Astrocyte of the spinal cord (primary cell): ENCODE measurements around the gene ALDH1L2.
"Not testable (repeated sequence)": the region's sequence is repeated elsewhere in the genome, so short reads cannot be mapped to it uniquely, and the experiment has no call there.

Experiments used
- DNase-seq: peaks from one replicate; pipeline ENCODE4 v3.0.0; 2011; ENCODE audit warnings: low read depth, low spot score
- H3K4me3 ChIP-seq: 2 replicates; pipeline ENCODE4 v1.5.1; 2011; ENCODE audit warnings: low read depth, mild to moderate bottlenecking, low read length, moderate library complexity
- in situ Hi-C: cut with HindIII; loops from 2 replicates; pipeline ENCODE4 v1.10.0; 2017; ENCODE audit warnings: low sequenced_read_pairs
- TF ChIP-seq, protein P1 (sequence below): IDR thresholded peaks from 2 replicates; pipeline ENCODE4 v1.5.1; 2012; ENCODE audit warnings: low read depth, mild to moderate bottlenecking, low read length, inconsistent platforms

The ALDH1L2 gene

DNA sequence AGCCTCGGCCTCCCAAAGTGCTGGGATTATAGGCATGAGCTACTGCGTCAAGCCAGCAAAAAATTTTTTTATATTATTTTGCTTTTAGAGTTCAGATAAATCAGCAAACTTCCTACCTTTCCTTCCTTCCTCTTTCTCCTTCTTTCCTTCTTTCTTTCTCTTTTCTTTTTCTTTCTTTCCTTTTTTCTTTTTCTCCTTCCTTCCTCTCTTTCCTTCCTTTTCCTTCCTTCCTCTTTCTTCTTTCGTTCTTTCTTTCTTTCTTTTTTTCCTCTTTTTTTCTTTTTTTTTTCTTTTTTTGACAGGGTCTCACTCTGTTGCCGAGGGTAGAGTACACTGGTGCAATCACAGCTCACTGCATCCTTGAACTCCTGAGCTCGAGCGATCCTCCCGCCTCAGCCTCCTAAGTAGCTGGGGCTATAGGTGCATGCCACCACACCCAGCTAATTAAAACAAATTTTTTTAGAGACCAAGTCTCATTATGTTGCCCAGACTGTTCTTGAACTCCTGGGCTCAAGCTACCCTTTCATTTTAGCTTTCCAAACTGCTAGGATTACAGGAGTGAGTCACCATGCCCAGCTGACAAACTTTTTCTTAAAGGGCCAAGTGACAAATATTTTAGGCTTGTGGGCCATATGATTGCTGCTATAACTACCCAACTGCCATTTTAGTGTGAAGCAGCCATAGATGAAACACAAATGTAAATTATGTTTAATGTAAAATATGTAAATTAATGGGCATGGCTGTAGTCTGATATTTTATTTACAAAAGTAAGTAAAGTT is 16.1 kb upstream of the ALDH1L2 start:
- in situ Hi-C loops: no loop called here
- no peak overlapping the region for H3K4me3 ChIP-seq
- DNase-seq: peak; percentile 69

DNA sequence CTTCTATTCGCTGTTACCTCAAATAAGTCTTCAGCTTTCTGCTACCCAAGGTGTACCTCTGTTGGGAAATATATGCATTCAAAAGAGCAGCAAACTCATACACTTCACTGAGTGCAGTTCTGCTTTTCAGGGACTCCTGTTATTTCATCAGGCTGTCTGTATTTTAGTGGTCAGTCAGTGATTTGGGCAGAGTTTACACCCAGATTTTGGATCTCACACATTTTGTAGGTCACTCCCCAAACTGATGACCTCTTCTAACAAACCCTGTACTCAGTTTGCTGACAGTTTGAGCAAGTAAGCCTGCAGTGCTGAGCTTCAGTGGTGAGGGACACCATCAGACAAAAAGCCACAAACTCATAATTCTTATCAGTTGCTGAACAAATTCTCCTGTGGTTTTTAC is 15.1 kb upstream of the ALDH1L2 start:
- H3K4me3 ChIP-seq: no peak overlapping the region
- no peak for DNase-seq
- TF ChIP-seq, protein P1, sequence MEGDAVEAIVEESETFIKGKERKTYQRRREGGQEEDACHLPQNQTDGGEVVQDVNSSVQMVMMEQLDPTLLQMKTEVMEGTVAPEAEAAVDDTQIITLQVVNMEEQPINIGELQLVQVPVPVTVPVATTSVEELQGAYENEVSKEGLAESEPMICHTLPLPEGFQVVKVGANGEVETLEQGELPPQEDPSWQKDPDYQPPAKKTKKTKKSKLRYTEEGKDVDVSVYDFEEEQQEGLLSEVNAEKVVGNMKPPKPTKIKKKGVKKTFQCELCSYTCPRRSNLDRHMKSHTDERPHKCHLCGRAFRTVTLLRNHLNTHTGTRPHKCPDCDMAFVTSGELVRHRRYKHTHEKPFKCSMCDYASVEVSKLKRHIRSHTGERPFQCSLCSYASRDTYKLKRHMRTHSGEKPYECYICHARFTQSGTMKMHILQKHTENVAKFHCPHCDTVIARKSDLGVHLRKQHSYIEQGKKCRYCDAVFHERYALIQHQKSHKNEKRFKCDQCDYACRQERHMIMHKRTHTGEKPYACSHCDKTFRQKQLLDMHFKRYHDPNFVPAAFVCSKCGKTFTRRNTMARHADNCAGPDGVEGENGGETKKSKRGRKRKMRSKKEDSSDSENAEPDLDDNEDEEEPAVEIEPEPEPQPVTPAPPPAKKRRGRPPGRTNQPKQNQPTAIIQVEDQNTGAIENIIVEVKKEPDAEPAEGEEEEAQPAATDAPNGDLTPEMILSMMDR: no peak
- in situ Hi-C loops: no loop called here

More for the DNA sequence above, 16.1 kb upstream of the ALDH1L2 start:
- TF ChIP-seq, protein P1: no peak

DNA sequence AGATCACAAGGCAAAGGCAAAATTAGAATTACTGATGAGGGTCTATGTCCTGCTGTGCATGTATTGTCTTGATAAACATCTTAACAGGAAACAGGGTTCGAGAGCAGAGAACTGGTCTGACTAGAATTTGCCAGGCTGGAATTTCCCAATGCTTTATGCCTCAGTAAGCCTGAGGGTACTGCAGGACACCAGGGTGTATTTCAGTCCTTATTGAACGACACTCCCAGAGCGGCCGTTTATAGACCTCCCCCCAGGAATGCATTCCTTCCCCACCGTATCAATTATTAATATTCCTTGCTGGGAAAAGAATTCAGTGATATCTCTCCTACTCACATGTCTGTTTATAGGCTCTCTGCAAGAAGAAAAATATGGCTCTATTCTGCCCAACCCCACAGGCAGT is 11.1 kb upstream of the ALDH1L2 start:
- H3K4me3 ChIP-seq, DNase-seq, in situ Hi-C loops: not testable (repeated sequence)

DNA sequence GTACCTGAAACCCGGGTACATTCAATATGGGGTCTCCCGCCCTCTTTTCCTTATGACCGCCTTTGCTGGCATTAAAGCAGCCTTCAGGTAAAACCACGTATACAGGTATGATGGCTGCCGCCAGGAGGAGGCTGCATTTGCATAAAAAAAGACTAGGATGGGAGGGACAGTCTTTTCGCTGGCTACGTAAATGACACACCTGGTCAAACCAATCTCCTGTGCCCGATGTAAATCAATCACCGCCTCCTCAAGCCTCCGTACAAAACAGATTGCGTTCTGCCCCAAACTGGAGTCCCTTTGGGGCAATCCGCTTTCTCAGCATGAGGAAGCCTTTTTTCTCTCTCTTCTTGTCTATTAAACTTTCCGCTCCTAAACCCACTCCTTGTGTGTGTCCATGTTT is 8.1 kb upstream of the ALDH1L2 start:
- DNase-seq: no peak
- in situ Hi-C loops: no loop called here
- no peak overlapping the region for H3K4me3 ChIP-seq
- TF ChIP-seq, protein P1: no peak

DNA sequence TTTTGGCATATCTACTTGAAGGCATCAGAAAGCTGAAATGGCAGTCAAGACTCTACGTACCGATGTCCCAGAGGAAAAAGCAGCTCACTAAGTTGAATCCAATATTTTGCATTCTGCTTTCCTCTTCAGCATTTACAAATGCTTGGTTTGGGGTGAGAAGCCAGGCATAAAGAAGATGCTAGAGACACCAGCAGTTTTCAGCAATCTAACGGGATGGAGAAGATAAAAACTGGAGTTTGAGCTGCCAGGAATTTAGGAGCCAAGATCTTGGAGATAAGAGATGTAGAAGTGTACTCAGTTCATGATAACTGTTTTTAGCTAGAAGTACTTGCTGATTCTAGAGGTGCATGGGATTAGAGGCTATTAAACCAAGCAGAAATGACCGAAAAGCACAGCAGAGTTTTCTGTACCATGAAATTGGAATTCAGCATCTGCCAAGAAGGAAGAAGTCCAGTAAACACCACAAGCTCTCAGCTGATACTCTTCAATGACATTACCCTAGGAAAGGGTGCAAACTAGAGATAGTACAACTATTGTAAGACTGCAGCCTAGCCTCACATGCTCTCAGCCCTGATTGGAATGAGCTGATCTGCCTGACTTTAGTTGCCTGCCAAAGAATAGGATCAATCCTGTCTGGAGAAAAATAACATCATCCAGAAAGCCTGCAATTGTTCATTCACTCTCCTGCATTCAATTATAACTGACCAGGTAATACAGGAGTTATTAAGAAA is 7.4 kb upstream of the ALDH1L2 start:
- TF ChIP-seq, protein P1: no peak
- in situ Hi-C loops: no loop called here
- DNase-seq: no peak

DNA sequence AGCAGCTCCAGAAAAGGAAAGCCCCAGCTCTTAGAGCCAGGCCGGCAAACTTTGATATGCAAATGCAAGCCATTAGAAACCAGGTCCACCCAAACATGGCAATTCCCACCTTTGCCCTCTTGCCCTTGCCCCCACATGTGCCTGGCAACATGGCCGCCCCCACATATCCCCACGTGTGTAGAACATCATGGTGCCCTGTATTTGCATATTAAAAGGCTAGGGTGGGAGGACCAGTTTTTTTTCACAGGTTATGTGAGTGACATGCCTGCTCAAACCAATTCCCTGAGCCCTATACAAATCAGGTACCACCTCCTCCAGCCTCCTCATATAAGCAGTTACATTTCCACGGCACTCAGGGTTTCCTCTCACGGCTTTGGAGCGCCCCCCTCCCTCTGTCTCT is 6.1 kb upstream of the ALDH1L2 start:
- in situ Hi-C loops: no loop called here
- TF ChIP-seq, protein P1: no peak

More for the DNA sequence above, 7.4 kb upstream of the ALDH1L2 start:
- H3K4me3 ChIP-seq: no peak overlapping the region

DNA sequence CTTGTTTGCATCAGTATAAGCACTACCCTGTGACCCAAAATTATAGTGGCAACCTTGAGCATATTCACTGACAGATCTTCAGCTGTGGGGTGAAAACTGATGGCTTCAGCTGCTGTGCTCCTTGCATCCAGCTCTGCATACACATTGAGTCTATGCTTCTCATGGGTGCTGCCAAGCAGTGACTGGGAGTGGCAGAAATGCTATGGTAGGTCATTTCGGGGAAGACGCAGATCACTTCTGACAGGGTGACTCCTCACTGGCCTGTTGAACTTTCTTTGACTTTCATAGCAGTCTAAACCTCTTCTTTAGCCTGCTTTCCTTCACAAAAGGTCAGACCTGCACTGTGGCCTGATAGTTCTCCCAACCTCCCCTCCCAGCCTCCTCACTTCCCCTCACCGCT is 5.6 kb upstream of the ALDH1L2 start:
- TF ChIP-seq, protein P1: no peak
- no peak for DNase-seq
- H3K4me3 ChIP-seq: no peak overlapping the region
- in situ Hi-C loops: no loop called here

More for the DNA sequence above, 6.1 kb upstream of the ALDH1L2 start:
- DNase-seq: no peak
- H3K4me3 ChIP-seq: no peak overlapping the region
